Middle frontal gyrus (tissue), 1 donor: Measurements from ENCODE around the gene DEFB131A.
"Not testable (repeated sequence)": the region's sequence is repeated elsewhere in the genome, so short reads cannot be mapped to it uniquely, and the experiment has no call there.

Experiments used
- DNase-seq: peaks from one replicate; pipeline ENCODE4 v3.0.0-alpha.2; 2015; ENCODE audit warnings: low spot score; ENCODE audit errors: extremely low spot score

The DEFB131A gene

GRCh38 chr4:9494256-9495035, 50.2 kb downstream of the DEFB131A start:
- DNase-seq = not testable (repeated sequence)

GRCh38 chr4:9495443-9495842, 51.2 kb downstream of the DEFB131A start:
- DNase-seq = peak; percentile 26

DNA sequence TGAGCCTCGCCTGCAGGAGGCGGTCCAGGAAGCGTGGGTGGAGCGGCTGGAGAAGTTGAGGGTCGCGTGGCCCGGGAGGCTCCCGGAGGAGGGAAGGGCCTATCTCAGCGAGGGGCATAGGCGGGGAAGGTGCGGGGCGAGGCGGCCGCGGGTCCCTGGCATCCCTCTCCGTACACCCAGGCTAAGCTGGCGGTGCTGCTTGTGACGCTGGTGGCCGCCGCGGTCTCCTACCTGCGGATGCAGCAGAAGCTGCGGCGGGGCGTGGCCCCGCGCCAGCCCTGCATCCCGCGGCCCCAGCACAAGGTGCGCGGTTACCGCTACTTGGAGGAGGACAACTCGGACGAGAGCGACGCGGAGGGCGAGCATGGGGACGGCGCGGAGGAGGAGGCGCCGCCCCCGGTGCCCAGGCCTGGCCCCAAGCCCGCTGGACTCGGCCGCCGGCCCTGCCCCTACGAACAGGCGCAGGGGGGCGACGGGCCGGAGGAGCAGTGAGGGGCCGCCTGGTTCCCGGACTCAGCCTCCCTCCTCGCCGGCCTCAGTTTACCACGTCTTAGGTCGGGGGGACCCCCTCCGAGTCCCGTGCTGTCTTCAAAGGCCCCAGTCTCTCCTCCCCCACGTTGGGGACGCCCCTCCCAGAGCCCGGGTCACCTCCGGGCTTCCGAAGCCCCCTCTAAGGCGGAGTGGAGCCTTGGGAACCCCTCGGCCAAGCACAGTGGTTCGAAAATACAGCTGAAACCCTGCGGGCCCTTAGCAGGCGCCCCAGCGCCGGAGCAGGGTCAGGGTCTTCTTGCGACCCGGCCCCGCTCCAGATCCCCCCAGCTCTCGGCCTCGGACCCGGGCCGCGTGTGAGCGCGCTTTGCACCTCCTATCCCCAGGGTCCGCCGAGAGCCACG, 53.6 kb downstream of the DEFB131A start:
- not testable (repeated sequence) for DNase-seq

DNA sequence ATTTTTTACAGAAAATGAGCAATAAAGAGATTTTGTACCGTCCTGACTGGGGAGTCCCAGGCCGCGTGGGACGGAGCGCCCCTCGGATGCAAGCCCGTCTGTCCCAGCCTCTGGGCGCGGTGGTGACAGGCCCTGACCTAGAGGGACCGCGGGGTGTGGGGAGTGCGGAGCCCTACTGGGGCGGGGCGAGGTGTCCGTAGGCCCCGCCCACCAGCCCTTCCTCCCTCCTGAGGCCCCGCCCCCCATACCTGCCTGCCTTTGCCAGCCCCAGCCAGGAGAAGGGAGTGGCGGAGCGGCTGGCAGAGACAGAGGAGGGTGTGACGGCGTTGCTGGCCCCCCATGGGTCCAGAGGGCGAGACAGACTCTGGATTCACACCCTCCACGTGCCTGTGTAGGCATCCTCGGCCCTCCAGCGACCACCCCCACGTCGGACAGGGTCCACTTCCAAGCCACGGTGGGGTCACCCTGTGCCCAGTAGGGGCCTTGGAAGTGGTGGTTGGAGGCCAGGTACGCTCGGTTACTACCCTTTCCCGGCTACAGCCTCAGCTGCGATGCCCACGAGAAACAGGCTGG, 54.3 kb downstream of the DEFB131A start:
- not testable (repeated sequence) for DNase-seq

- DNase-seq = not testable (repeated sequence)
Measured at GRCh38 chr4:9499974-9500487, 55.8 kb downstream of the DEFB131A start.
